Suppressor macrophage treated with lipopolysaccharide for 4 hours (primary cell): ENCODE data around the gene RHBDD3.
"Not testable (repeated sequence)": the region's sequence is repeated elsewhere in the genome, so short reads cannot be mapped to it uniquely, and the experiment has no call there.

Experiments
- DNase-seq: peaks from one replicate; pipeline ENCODE4 v3.0.0-alpha.2; 2020

RHBDD3 gene

GRCh38 chr22:29245626-29246385 is 22.0 kb downstream of the RHBDD3 start:
- peak; percentile 71 for DNase-seq

GRCh38 chr22:29244785-29245625 is 22.8 kb downstream of the RHBDD3 start:
- DNase-seq = no peak

GRCh38 chr22:29243874-29244446 is 23.8 kb downstream of the RHBDD3 start:
- no peak for DNase-seq

- DNase-seq = not testable (repeated sequence)
Measured at GRCh38 chr22:29240481-29240880, 27.3 kb downstream of the RHBDD3 start.

GRCh38 chr22:29233277-29233877 is 34.4 kb downstream of the RHBDD3 start:
- no peak for DNase-seq

- DNase-seq = no peak
Measured at GRCh38 chr22:29231971-29232959, 35.5 kb downstream of the RHBDD3 start.

GRCh38 chr22:29230972-29231875 is 36.6 kb downstream of the RHBDD3 start:
- no peak for DNase-seq

- DNase-seq = no peak
Measured at GRCh38 chr22:29226351-29226981, 41.3 kb downstream of the RHBDD3 start.

- no peak for DNase-seq
Measured at GRCh38 chr22:29225422-29226090, 42.2 kb downstream of the RHBDD3 start.

- no peak for DNase-seq
Measured at GRCh38 chr22:29224859-29225410, 42.8 kb downstream of the RHBDD3 start.

GRCh38 chr22:29224121-29224858 is 43.5 kb downstream of the RHBDD3 start:
- DNase-seq = no peak

GRCh38 chr22:29219881-29220670 is 47.7 kb downstream of the RHBDD3 start:
- DNase-seq = no peak

GRCh38 chr22:29219409-29219782 is 48.4 kb downstream of the RHBDD3 start:
- not testable (repeated sequence) for DNase-seq

GRCh38 chr22:29218758-29219408 is 48.9 kb downstream of the RHBDD3 start:
- DNase-seq = no peak

- DNase-seq = no peak
Measured at GRCh38 chr22:29217827-29218757, 49.7 kb downstream of the RHBDD3 start.
